Endodermal cell (in vitro differentiated cells): Measurements from ENCODE around the gene CNTFR. TPM values are rescaled to one million over a fixed set of nuclear protein-coding genes. Genes with fewer than 3 reads are reported as not detected.

ENCODE experiments used
- DNase-seq: peaks from one replicate; pipeline ENCODE4 v3.0.0-alpha.2; 2017
- H3K27ac ChIP-seq: 2 replicates; pipeline ENCODE4 v1.5.1; 2013; ENCODE audit warnings: mild to moderate bottlenecking, low read depth, low read length, moderate library complexity
- H3K27me3 ChIP-seq: 2 replicates; pipeline ENCODE4 v1.6.1; 2013; ENCODE audit warnings: mild to moderate bottlenecking, low read length, moderate library complexity; ENCODE audit not compliant: insufficient read depth, control insufficient read depth, poor library complexity, severe bottlenecking
- H3K36me3 ChIP-seq: 2 replicates; pipeline ENCODE4 v1.7.0; 2013; ENCODE audit warnings: mild to moderate bottlenecking, low read length, moderate library complexity; ENCODE audit not compliant: control insufficient read depth, insufficient read depth
- H3K4me1 ChIP-seq: one replicate; pipeline ENCODE4 v1.7.0; 2013; ENCODE audit warnings: low read length; ENCODE audit not compliant: control insufficient read depth, insufficient read depth
- H3K4me3 ChIP-seq: 2 replicates; pipeline ENCODE4 v1.5.1; 2013; ENCODE audit warnings: mild to moderate bottlenecking, low read length, moderate library complexity
- H3K9ac ChIP-seq: 2 replicates; pipeline ENCODE4 v1.6.1; 2013; ENCODE audit warnings: mild to moderate bottlenecking, low read length, moderate library complexity; ENCODE audit not compliant: poor library complexity, severe bottlenecking; ENCODE audit errors: extremely low read depth
- H3K9me3 ChIP-seq: 2 replicates; pipeline ENCODE4 v1.6.1; 2013; ENCODE audit warnings: mild to moderate bottlenecking, low read length, moderate library complexity; ENCODE audit not compliant: control insufficient read depth
- H3K27ac Mint-ChIP-seq: 2 replicates; pipeline ENCODE4 v1.8.0; 2020; ENCODE audit warnings: mixed read lengths
- H3K27me3 Mint-ChIP-seq: 2 replicates; pipeline ENCODE4 v1.8.0; 2021; ENCODE audit warnings: mild to moderate bottlenecking, mixed read lengths; ENCODE audit not compliant: insufficient read depth
- H3K36me3 Mint-ChIP-seq: 2 replicates; pipeline ENCODE4 v1.8.0; 2020; ENCODE audit warnings: low read depth, mixed read lengths
- H3K4me1 Mint-ChIP-seq: 2 replicates; pipeline ENCODE4 v1.8.0; 2020; ENCODE audit warnings: mixed read lengths
- H3K4me3 Mint-ChIP-seq: 2 replicates; pipeline ENCODE4 v1.8.0; 2020; ENCODE audit warnings: mild to moderate bottlenecking, moderate library complexity, mixed read lengths
- H3K9me3 Mint-ChIP-seq: 2 replicates; pipeline ENCODE4 v1.8.0; 2020; ENCODE audit warnings: mild to moderate bottlenecking, mixed read lengths
- CTCF ChIP-seq: fragments of 200-600 bp; sonication (generic); conservative IDR thresholded peaks from 2 replicates; pipeline ENCODE4 v1.5.0; 2021; ENCODE audit warnings: antibody characterized with exemption, mild to moderate bottlenecking
- WGBS, 2 experiments: methylation state at CpG; one replicate each; pipeline versions ENCODE4 v1.1.5 to v1.1.7; 2013; ENCODE audit warnings: missing lambda C conversion rate in 2 of 2, mixed read lengths in 1 of 2; ENCODE audit not compliant: insufficient coverage in 1 of 2, insufficient read length in 1 of 2; 5-methylcytosine and 5-hydroxymethylcytosine counted together
- total RNA-seq, 2 donors: library from RNA; stranded (reverse); fragmentation: NEBNext Ultra II Directional in 1 of 2; extraction: Animal tissue kit (Norgen Biotek cat#: 25700) in 1 of 2; gene quantifications; 2 replicates in 1 of 2; 3 replicates in 1 of 2; pipeline ENCODE4 v1.2.1, GENCODE V29; 2021

Gene CNTFR
- total RNA-seq, 2 donors from 2014 or later: 0.53 to 1.6 TPM

DNA sequence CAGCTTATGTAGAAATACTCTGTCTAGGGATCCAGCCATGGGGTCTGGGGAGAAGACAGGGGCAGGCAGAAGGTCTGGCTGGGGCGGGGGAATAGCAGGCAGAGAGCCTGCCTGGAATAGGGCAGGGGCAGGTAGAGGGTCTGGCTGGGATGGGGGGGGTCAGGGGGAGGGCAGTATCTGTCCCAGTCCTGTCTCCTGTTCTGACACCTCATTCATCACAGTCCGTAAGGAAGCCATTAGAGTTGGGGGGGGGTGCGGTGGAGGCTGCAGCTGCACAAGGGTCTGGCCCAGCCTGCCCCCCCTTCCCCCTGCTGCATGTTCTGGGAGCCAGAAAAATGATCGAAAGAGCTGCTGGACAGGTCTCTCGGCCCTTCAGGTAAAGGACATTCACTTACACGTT is 32.6 kb downstream of the CNTFR start:
- no peak overlapping the region for H3K4me3 Mint-ChIP-seq
- Histone ChIP-seq H3K27ac (no peak overlapping the region), H3K9ac (no peak overlapping the region), H3K9me3 (no peaks in the 10 kb centered on the region), H3K27me3 (no peaks in the 10 kb centered on the region), H3K36me3 (no peaks in the 10 kb centered on the region), H3K4me1 (peaks cover 9% of the 10 kb centered on the region), H3K4me3 (no peak overlapping the region)
- no peak overlapping the region for H3K27ac Mint-ChIP-seq
- H3K9me3 Mint-ChIP-seq: no peaks in the 10 kb centered on the region
- TF ChIP-seq CTCF: no peak
- no peaks in the 10 kb centered on the region for H3K36me3 Mint-ChIP-seq
- peaks cover 6% of the 10 kb centered on the region for H3K27me3 Mint-ChIP-seq
- WGBS, 2 experiments: 95 to 97% methylated on average over 3 to 5 of the region's 6 CpGs
- peaks cover 13% of the 10 kb centered on the region for H3K4me1 Mint-ChIP-seq
- DNase-seq: peak; percentile 29

- peaks cover 13% of the 10 kb centered on the region for H3K4me1 Mint-ChIP-seq
- no peaks in the 10 kb centered on the region for H3K9me3 Mint-ChIP-seq
- peak overlapping the region; percentile 44 for H3K27ac ChIP-seq
- no peak overlapping the region for H3K4me3 Mint-ChIP-seq
- H3K9ac ChIP-seq: no peak overlapping the region
- H3K36me3 ChIP-seq: no peaks in the 10 kb centered on the region
- 87 to 96% methylated on average over 8 to 12 of the region's 13 CpGs for WGBS, 2 experiments
- peaks cover 6% of the 10 kb centered on the region for H3K27me3 Mint-ChIP-seq
- H3K4me1 ChIP-seq: peaks cover 9% of the 10 kb centered on the region
- no peaks in the 10 kb centered on the region for H3K36me3 Mint-ChIP-seq
- H3K27me3 ChIP-seq: no peaks in the 10 kb centered on the region
- no peak overlapping the region for H3K27ac Mint-ChIP-seq
- H3K9me3 ChIP-seq: no peaks in the 10 kb centered on the region
- no peak overlapping the region for H3K4me3 ChIP-seq
- TF ChIP-seq CTCF: no peak
- peak; percentile 25 for DNase-seq
Observed at GRCh38 chr9:34555936-34556525, 33.5 kb downstream of the CNTFR start.

- Histone ChIP-seq H3K27me3 (no peaks in the 10 kb centered on the region), H3K4me1 (peaks cover 9% of the 10 kb centered on the region), H3K9ac (no peak overlapping the region), H3K9me3 (no peaks in the 10 kb centered on the region), H3K4me3 (no peak overlapping the region), H3K27ac (peak overlapping the region; percentile 44), H3K36me3 (no peaks in the 10 kb centered on the region)
- WGBS, 2 experiments: 84 to 100% methylated on average over 1 to 3 of the region's 5 CpGs
- no peaks in the 10 kb centered on the region for H3K9me3 Mint-ChIP-seq
- H3K36me3 Mint-ChIP-seq: no peaks in the 10 kb centered on the region
- DNase-seq: peak; percentile 42
- no peak for TF ChIP-seq CTCF
- H3K27me3 Mint-ChIP-seq: peaks cover 6% of the 10 kb centered on the region
- peaks cover 13% of the 10 kb centered on the region for H3K4me1 Mint-ChIP-seq
- no peak overlapping the region for H3K27ac Mint-ChIP-seq
- H3K4me3 Mint-ChIP-seq: no peak overlapping the region
Observed at GRCh38 chr9:34555500-34555899, 34.0 kb downstream of the CNTFR start.
